Vagina (tissue), 2 donors: Measurements from ENCODE around the gene CIAO2B. TPM values are rescaled to one million over a fixed set of nuclear protein-coding genes. Genes with fewer than 3 reads are reported as not detected.

ENCODE experiments used
- DNase-seq, 2 donors: peaks; one replicate each; pipeline ENCODE4 v3.0.0-alpha.2; 2017; ENCODE audit errors: extremely low spot score in 2 of 2
- H3K27ac ChIP-seq: fragments of 200-600 bp; sonication (generic); one replicate; pipeline ENCODE4 v1.5.1; 2019
- H3K27me3 ChIP-seq: fragments of 200-600 bp; sonication (generic); one replicate; pipeline ENCODE4 v1.5.1; 2019
- H3K36me3 ChIP-seq, 2 donors: fragments of 200-600 bp; sonication (generic); one replicate each; pipeline ENCODE4 v1.5.1; 2017 to 2019
- H3K4me1 ChIP-seq: fragments of 200-600 bp; sonication (generic); one replicate; pipeline ENCODE4 v1.5.1; 2019
- H3K4me3 ChIP-seq, 2 donors: fragments of 200-600 bp; sonication (generic); 1 replicate in 1 of 2; 2 replicates in 1 of 2; pipeline ENCODE4 v1.5.1; 2016 to 2019
- H3K9me3 ChIP-seq: fragments of 200-600 bp; sonication (generic); one replicate; pipeline ENCODE4 v1.5.1; 2019
- CTCF ChIP-seq, 3 experiments: fragments of 450-650 bp in 2 of 3; fragments of 200-600 bp in 1 of 3; sonication (generic) in 1 of 3; IDR thresholded peaks; one replicate each; pipeline ENCODE4 v1.5.1; 2017 to 2019; ENCODE audit warnings: antibody characterized with exemption in 3 of 3, mild to moderate bottlenecking in 2 of 3, moderate library complexity in 2 of 3
- POLR2A ChIP-seq, 2 donors: fragments of 450-650 bp; IDR thresholded peaks; one replicate each; pipeline ENCODE4 v1.6.1; 2017; ENCODE audit warnings: antibody characterized with exemption in 2 of 2, mild to moderate bottlenecking in 2 of 2, moderate library complexity in 2 of 2
- POLR2AphosphoS5 ChIP-seq, 2 donors: sonication (generic); formaldehyde crosslinking; IDR thresholded peaks; one replicate each; pipeline ENCODE4 v1.9.0; 2017; ENCODE audit warnings: antibody characterized with exemption in 2 of 2, mild to moderate bottlenecking in 2 of 2, low read depth in 1 of 2; ENCODE audit not compliant: insufficient read depth in 1 of 2
- intact Hi-C: fragments of 100-400 bp; cut with DNase I; formaldehyde crosslinking; loops from one replicate; pipeline ENCODE4 v1.15.1; 2023
- total RNA-seq: library from RNA; depleted of rRNA; stranded (reverse); fragments of >200 nt; gene quantifications from one replicate; pipeline ENCODE4 v1.2.3, GENCODE V29; 2016

The CIAO2B gene
- total RNA-seq, 1 donor from 2014 or later, result 105 TPM

- Histone ChIP-seq H3K36me3 (no peaks in the 10 kb centered on the region), H3K4me1 (peaks cover 7% of the 10 kb centered on the region), H3K27ac (no peak overlapping the region), H3K4me3 (no peak overlapping the region), H3K9me3 (no peaks in the 10 kb centered on the region), H3K27me3 (no peaks in the 10 kb centered on the region)
- TF ChIP-seq CTCF (IDR thresholded peaks at IDR 0.05), result no peak
- TF ChIP-seq POLR2A (IDR thresholded peaks at IDR 0.05), result no peak
- TF ChIP-seq POLR2AphosphoS5 (IDR thresholded peaks at IDR 0.05; ENCODE audit: insufficient read depth in 1 of 2, low read depth in 1 of 2), result no peak
- intact Hi-C loops, result loop anchor here (5.0 kb wide), 1 partner anchor 35 kb away; no protein-coding TSS in a partner anchor
- DNase-seq, result no peak
These were observed 7.2 kb downstream of the CIAO2B start for GRCh38 chr16:66926961-66927436.

GRCh38 chr16:66926171-66926947 is 7.8 kb downstream of the CIAO2B start:
- H3K4me3 ChIP-seq, result peak overlapping the region; percentile 56 to 61
- H3K9me3 ChIP-seq, result no peaks in the 10 kb centered on the region
- peak overlapping the region; percentile 81 for H3K27ac ChIP-seq
- intact Hi-C loops, result loop anchor here (5.0 kb wide), 1 partner anchor 34 kb away; no protein-coding TSS in a partner anchor
- H3K36me3 ChIP-seq, result no peaks in the 10 kb centered on the region
- DNase-seq, result no peak
- peaks cover 5% of the 10 kb centered on the region for H3K4me1 ChIP-seq
- H3K27me3 ChIP-seq, result no peaks in the 10 kb centered on the region
- no peak for TF ChIP-seq POLR2A (IDR thresholded peaks at IDR 0.05)
- TF ChIP-seq POLR2AphosphoS5 (IDR thresholded peaks at IDR 0.05; ENCODE audit: insufficient read depth in 1 of 2, low read depth in 1 of 2), result no peak
- TF ChIP-seq CTCF (IDR thresholded peaks at IDR 0.05), result no peak

- DNase-seq, result no peak
- TF ChIP-seq POLR2A (IDR thresholded peaks at IDR 0.05), result no peak
- no peak for TF ChIP-seq CTCF (IDR thresholded peaks at IDR 0.05)
- peak in 1 of 2 donors; percentile 72 for TF ChIP-seq POLR2AphosphoS5 (IDR thresholded peaks at IDR 0.05; ENCODE audit: insufficient read depth in 1 of 2, low read depth in 1 of 2)
- intact Hi-C loops, result loop anchor here (5.0 kb wide), 1 partner anchor 33 kb away; no protein-coding TSS in a partner anchor
These were observed 8.8 kb downstream of the CIAO2B start, which contains the start of gene RRAD for GRCh38 chr16:66925322-66925840. Gene RRAD, minus strand, starts transcription at chr16:66925535. Its CDS starts 356 bp downstream, at chr16:66925179.

GRCh38 chr16:66924527-66925321 is 9.5 kb downstream of the CIAO2B start:
- H3K9me3 ChIP-seq, result no peaks in the 10 kb centered on the region
- intact Hi-C loops, result loop anchor here (5.0 kb wide), 1 partner anchor 32 kb away; no protein-coding TSS in a partner anchor
- peak overlapping the region; percentile 56 to 61 for H3K4me3 ChIP-seq
- H3K4me1 ChIP-seq, result peaks cover 5% of the 10 kb centered on the region
- no peak for TF ChIP-seq CTCF (IDR thresholded peaks at IDR 0.05)
- TF ChIP-seq POLR2AphosphoS5 (IDR thresholded peaks at IDR 0.05; ENCODE audit: insufficient read depth in 1 of 2, low read depth in 1 of 2), result no peak
- TF ChIP-seq POLR2A (IDR thresholded peaks at IDR 0.05), result no peak
- H3K36me3 ChIP-seq, result no peaks in the 10 kb centered on the region
- no peak for DNase-seq
- H3K27ac ChIP-seq, result peak overlapping the region; percentile 81
- H3K27me3 ChIP-seq, result no peaks in the 10 kb centered on the region

More at GRCh38 chr16:66925322-66925840, 8.8 kb downstream of the CIAO2B start, which contains the start of gene RRAD:
- Histone ChIP-seq H3K27ac (peak within 1 kb of the TSS; percentile 81), H3K36me3 (no peaks in the 10 kb centered on the region), H3K9me3 (no peaks in the 10 kb centered on the region), H3K27me3 (no peaks in the 10 kb centered on the region), H3K4me3 (peak within 1 kb of the TSS; percentile 56 to 61), H3K4me1 (peaks cover 5% of the 10 kb centered on the region)
